ENCODE measurements around the gene ZNF681.
A peak's percentile ranks its signal among the peaks of the same experiment; 100 is the strongest.
"Not testable (repeated sequence)": the region's sequence is repeated elsewhere in the genome, so short reads cannot be mapped to it uniquely, and the experiment has no call there.

ZNF681 gene

DNA sequence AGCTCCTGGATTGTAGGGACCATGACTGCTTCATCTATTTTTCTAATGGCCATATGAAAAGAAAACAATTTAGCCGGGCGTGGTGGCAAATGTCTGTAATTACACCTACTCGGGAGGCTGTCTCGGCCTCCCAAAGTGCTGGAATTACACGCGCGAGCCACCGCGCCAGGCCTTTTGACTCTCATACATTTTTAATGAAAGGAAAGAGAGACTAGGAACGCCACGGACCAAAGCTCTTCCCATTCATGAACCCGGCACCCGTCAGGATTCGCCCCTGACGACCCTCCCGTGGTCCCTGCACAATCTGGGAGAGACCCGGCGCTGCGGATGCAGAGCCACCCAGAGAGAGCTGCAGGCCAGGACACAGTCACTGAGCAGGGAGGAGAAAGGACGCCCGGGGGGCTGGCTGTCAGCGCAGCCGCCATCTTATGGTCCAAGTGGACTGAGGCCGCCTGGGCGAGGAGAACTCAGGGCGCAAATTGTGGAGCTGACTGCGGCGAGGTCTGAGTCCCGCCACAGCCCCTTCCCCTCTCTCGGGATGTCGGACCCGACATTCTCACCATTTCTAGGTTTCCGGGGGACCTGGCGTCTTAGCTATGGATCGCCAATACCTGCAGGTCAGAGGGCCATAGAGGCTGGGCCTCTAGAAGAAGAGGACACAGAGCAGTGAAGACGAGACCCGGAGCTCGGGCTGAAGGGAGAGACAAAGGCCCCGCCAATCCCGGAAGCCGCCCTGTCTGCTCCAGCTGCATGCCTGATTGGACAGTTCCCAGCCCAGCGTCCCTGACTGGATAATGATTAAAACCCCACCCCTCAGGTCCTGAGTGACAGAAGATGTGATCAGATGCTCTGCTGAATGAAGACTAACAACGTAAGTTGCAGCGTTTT lies at the start of gene ZNF681:
TSS of gene ZNF681 (minus strand) at position 705 of the 888 bp plus-strand sequence. CDS start at position 563, 142 bp downstream.
- peak; percentile 81 for DNase-seq

DNA sequence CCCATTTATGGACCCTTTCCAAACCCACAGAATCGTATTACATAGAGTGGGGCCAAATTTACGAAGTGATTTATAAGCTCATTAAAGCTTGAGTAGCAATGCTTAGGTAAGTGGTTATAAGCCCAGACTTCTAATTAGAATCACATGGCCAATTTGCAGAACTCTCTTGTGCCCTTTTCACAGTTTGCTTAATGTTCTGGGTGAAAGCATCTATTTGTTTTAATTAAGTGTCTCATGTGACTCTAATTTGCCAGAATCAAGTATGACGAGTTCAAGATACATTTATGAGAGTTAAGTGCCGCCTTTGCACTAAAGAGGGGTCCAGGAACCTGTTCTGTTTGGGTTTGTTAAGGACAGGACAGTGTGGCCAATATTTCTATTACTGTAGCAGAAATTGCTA lies 46.0 kb upstream of the ZNF681 start:
- DNase-seq, result no peak

DNA sequence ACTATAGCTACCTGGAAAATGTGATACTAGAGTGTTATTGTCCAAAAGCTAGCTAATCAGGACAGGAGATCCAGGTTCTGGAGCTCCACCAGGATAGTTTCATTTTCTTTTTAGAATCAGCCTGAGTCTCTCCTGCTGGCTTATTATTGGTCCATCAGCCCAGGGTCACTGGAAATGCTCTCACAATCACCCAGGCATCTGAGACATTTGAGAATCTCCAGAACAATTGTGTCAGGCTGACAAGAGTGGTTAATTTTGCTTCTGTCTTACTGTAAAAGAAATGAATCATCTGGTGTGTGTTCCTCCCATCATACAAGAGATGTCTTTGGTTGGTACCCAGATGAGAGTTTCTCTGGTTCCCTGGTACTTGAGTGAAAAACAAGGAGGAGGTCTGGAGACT lies 43.6 kb upstream of the ZNF681 start:
- DNase-seq, result no peak

DNA sequence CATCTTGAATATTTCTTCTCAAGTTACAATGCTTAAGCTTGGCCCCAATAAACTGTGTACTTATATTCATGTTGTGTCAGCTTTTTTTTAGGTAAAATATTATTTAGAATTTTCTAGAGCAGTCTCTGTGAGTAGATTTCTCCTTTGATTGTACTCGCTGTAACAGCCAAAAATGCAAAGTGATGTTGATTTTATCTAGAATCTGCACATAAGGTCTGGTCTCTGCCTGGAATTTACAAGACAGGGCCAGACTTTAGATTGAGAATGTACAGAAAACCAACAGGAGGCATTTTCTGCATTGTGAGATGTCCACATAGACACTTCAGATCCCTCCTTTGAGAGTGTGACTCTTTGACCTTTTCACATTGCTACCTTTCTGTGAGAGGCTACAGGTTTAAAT lies 43.1 kb upstream of the ZNF681 start:
- no peak for DNase-seq

DNA sequence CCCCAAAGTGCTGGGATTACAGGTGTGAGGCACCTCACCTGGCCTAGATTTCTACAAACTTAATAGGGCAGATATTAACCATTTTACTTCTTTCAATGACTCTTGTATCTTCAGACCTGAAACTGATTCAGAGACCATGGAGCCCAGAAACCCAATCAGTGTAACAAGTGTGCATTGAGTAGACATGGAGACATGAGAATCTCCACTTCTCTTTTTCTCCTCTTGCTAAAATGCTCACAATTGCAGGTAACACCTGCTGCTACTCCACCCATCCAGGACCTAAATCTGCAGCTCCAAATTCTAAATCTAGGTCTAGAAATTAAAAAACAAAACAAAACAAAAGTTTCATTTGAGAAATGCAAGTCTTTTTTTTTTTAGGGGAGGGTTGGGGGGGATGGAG lies 42.2 kb upstream of the ZNF681 start:
- DNase-seq, result no peak

DNA sequence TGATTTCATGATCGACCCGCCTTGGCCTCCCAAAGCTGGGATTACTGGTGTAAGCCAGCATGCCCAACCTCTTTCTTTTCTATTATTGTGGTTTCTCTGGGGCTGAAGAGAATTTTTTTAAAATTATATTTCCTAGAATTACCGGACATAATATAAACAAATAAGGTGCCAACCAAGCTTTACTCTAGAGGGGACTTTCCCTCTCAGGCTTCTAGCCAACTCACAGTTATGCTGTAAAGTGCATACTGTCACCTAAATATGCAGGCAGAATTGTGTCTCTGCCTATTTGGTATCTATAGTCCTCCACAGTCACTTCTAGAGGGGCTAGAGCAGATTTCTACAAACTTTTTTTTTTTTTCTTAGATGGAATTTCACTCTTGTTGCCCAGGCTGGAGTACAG lies 41.6 kb upstream of the ZNF681 start:
- DNase-seq, result no peak

DNA sequence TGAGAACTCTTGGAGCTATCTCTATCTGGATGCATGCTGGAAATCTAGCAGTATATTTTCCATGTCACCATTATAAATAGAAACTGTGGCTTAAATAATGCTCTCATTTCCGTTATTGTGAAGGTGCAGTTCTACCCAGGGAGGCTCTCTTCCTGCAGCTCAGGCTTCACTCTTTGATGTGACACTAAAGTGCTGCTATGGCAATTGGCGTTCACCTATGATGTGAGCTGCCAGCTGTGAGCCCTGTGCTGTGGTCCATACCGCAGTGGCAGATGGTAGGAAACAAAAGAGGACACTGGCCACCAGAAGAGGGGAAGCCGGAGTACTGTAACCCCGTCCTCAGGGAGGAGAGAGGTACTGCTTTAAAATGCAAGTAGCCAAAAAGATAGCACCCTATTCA lies 40.6 kb upstream of the ZNF681 start:
- no peak for DNase-seq

DNA sequence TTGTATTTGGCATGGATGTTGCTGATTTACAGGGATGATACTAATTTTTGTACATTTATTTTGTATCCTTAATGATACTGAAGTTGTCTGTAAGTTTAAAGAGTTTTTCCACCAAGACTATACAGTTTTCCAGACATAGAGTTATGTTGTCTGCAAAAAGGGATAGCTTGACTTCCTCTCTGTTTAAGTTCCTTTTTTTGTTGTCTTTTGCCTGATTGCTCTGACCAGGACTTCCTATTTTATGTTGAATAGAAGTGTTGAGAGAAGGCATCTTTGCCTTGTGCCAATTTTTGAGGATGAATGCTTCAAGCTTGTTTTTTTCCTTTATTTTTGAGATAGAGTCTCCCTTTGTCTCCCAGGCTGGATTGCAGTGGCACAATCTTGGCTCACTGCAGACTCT lies 36.8 kb upstream of the ZNF681 start:
- DNase-seq, result no peak

DNA sequence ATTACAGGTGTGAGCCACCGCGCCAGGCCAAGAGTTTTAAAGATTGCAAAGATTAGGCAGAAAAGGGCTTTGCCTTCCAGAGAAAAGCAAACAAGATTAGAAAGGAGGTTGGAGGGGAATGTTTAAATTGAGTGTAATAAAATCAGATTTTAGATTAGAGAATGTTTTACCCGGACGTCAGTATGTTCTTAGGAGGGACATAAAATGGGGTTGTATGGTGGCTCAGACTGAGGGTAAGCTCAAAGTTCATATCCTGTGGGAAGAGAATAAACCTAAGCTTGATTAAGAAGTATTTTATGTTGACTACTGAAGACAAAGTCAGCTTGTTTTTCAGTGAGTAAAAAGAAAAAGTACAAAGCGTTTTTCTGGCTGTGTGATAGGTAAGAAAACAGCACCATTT lies 34.1 kb upstream of the ZNF681 start:
- DNase-seq, result no peak

DNA sequence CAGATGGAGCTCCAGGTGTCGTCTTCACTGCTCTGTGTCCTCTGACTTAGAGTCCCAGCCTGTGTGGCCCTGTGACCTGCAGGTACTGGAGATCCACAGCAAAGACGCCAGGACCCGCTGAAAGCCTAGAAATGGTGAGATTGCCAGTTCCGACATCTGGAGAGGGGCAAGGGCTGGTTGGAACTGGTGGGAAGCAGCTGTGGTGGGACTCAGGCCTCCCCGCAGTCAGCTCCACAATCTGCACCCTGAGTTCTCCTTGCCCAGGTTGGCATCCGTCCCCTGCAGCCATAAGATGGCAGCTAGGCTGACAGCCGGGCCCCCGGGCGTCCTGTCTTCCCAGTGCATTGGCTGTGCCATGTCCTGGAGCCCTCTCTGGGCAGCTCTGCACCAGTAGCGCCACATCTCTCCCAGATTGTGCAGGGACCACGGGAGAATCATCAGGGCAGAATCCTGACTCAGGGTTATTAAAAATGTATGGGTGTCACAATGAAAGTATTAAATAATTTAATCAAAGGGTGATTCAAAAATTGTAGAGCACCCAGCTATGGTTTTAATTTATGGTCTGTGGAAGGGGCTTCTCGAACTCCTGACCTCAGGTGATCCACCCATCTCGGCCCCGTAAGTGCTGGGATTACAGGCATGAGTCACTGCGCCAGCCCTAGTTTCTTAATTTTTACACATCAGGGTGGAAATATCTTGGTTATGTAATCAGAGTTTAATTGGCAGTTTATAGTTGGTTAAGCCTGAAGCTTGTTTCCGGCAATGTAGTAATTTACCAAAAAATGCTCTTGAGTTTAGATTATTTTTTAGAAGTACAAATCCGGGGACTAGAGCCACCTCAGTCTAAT lies 32.2 kb upstream of the ZNF681 start:
- no peak for DNase-seq

DNA sequence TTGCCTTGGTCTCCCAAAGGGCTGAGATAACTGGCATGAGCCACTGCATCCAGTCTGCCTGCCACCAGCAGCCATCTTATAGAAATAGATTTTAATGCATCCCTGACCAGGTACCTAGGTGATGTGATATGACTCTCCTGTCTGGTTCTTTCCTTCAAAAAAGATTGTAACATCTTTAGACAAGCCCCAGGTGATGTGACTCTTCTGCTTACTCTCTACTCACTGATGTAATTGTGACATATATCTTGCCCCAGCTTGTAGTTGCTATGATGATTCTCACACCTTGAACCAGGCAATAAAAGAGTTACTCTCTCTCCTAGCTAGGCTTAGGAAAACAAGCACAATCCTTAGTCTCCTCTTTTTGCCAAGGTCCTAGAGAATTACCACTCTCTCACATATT lies 30.6 kb upstream of the ZNF681 start:
- no peak for DNase-seq

DNA sequence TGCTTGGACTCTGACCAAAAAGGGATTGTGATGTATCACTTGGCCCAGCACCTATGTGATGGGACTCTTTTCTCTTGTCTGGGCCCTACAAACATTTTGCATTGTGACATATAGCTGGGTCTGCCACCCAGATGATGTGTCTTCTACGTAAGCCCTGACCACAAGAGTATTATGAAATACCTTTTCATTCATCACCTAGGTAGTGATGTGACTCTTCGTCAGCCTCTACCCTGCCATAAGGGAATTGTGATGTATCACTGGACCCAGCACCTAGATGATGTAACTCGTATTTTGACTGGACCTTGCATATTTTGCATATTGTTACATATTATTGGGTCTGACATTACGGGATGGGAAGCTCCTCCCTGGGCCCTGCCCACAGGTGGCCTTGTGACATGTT lies 29.7 kb upstream of the ZNF681 start:
- DNase-seq, result no peak

DNA sequence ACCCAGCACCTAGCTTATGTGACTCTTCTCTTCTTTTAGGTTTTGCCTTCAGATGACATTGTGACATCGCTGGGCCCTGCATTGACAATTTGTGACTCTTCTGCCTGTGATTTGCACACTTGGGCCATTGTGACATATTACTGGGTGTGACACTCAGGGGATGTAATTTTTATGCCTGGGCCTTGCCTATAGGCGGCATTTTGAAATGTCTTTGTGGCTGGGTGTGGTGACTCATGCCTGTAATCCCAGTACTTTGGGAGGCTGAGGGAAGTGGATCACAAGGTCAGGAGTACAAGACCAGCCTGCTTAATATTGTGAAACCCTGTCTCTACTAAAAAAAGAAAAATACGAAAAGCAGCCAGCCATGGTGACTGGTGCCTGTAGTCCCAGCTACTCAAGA lies 28.4 kb upstream of the ZNF681 start:
- no peak for DNase-seq

DNA sequence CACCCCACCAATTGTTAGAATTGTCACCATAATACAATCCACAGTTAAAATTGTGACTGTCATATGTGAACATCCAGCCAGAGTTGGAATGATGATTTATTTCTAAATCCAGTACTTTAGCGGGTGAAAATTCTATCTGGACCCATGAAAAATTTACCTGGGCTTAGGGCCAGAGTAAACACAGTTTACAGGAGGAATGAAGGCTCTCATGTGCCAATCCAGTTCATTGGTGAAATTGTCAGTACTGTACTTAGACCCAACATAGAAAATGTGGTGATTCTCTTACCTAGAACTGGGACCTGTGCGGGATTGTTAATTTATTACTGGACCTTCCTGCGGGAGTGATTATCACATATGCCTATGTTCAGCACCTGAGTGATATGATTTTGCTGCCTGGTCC lies 27.3 kb upstream of the ZNF681 start:
- DNase-seq, result no peak

DNA sequence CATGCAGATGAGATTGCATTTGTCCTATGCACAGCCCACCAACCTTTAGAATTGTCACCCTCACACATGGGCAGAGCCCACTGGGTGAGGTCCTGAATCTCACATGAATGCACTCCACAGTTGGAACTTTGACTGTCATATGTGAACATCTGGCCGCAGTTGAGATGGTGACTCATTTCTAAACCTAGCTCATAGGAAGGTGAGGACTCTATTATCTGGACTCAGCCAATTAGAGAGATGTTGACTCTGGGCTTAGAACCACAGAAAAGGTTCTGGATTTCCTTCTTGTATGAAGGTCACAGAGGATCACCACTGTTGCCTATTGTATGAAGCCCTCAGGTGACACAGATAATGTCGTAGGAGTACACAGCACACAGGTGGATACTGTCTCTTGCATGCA lies 25.6 kb upstream of the ZNF681 start:
- no peak for DNase-seq

DNA sequence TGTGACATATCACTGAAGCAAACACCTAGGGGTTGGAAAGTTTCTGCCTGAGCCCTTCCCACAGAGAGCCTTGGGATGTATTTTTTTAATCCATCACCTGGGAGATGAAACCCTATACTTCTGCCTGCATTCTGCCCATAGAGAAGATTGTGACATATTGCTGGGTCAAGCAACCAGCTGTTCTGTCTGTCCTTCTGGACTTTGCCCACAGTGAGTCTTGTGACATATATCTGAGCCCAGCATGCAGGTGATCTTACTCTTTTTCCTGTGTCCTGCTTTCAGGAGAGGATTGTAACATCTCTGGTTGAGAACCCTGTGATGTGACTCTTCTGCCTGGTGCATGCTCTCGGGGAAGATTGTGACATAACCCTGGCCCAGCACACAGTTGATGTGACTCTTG lies 24.9 kb upstream of the ZNF681 start:
- DNase-seq, result no peak

DNA sequence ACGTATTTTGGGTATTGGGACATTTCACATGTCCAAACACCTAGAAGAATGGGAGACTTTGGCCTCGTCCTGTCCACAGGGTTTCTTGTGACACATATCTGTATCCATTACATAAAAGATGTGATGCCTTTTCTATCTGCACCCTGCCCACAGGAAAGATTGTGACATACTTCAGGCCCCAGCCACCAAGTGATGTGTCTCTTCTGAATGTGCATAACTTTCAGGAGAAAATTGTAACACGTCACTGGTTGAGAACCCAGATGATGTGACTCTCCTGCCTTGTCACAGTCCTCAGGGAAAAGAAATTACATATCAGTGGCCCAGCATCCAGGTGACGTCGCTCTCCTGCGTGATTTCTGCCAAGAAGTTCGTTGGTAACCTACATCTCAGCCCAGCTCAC lies 21.0 kb upstream of the ZNF681 start:
- no peak for DNase-seq

DNA sequence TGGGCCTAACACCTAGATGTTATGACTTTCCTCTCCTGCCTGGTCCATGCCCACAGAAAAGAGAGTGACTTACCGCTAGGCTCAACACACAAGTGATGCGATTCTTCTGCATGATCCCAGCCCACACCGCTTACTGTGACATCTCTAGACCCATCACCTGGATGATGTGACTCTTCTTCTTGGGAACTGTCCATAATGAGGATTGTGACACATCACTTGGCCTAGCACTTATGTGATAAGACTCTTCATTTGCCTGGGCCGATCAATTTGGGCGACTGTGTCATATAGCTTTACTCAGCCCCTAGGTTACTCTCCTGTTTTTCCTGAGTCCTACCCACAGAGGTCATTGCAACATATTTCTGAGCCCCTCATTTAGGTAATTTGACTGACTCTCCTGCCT lies 19.9 kb upstream of the ZNF681 start:
- DNase-seq, result no peak

DNA sequence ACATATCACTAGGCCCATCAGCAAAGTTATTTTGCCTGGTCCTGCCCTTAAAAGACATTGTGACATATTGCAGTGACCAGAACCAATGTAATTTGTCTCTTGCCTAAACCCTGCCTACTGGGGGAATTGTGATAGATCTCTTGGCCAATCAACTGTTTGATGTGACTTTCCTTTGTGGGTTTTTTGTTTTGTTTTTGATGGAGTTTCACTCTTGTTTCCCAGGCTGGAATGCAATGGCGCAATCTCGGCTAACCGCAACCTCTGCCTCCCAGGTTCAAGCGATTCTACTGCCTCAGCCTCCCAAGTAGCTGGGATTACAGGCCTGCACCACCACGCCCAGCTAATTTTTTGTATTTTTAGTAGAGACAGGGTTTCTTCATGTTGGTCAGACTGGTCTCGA lies 19.3 kb upstream of the ZNF681 start:
- DNase-seq, result not testable (repeated sequence)

DNA sequence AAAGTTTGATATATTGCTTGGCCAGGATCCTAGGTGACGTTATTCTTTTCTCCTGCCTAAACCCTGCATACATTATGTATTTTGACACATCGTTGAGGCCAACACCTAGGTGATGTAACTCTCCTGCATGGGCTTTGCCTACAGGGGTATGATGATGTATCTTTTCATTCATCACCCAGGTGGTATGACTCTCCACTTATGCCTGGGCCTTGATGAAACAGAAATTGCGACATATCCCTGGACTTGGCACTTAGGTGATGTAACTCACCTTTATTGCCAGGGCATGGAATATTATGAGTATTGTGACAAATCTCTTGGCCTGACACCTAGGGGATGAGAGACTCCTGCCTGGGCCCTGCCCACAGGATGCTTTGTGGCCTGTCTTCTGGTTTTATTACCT lies 18.5 kb upstream of the ZNF681 start:
- DNase-seq, result no peak

DNA sequence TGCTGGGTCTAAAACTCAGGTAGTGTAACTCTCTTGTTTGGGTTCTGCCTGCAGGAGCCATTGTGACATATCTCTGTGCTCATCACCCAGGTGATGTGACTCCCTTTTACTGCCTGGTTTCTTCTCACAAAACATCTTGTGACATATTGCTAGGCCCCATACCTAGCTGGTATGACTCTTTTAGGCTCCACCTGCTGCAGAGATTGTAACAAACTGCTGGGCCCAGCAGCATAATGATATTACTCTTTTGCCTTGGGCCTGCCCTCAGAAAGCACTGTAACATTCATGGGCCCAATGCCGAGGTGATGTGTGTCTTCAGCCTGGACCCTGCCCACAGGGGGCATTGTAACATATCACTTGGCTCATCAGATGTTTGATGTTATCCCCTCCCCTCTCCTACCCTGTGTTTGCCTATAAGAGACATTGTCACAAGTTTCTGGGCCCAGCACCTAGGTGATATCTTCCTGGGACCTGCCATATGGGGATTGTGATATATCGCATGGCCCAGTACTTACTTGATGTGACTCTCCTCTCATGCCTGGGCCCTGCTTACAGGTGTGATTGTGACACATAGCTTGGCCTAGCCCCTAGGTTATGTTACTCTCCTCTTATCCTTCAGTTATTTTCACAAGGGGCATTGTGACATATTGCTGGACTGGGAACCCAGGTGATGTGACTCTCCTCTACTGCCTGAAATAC lies 18.0 kb upstream of the ZNF681 start:
- DNase-seq, result no peak

DNA sequence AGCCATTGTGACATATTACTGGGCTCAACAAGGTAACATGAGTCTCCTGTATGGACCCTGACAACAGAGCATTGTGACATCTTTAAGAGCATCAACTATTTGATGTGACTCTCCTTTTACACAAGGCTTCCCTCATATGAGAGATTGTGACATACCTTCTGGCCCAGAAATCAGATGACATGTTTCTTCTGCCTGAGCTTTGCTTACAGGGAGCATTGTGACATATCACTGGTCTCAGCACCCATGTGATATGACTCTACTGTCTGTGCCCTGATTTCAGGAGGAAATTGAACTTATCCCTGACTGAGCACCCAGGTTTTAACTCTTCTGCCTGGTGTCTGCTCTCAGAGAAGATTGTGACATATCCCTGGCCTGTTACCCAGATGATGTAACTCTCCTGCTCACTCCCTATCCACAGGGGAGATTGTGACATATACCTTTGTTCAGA lies 15.9 kb upstream of the ZNF681 start:
- DNase-seq, result no peak

DNA sequence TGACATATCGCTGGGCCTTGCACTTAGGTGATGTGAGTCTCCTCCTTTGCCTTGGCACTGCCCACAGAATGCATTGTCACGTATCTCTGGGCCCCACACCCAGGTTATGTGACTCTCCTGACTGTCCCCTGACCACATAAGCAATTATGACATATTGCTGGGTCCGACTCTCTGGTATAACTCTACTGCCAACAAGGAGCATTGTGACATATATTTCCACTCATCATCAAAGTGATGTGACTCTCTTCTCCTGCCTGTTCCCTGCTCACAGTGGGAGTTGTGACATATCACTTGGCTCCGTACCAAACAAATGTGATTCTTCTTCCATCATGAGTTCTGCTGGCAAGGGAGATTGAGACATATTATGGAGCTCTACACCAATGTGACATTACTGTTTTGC lies 15.4 kb upstream of the ZNF681 start:
- DNase-seq, result no peak

DNA sequence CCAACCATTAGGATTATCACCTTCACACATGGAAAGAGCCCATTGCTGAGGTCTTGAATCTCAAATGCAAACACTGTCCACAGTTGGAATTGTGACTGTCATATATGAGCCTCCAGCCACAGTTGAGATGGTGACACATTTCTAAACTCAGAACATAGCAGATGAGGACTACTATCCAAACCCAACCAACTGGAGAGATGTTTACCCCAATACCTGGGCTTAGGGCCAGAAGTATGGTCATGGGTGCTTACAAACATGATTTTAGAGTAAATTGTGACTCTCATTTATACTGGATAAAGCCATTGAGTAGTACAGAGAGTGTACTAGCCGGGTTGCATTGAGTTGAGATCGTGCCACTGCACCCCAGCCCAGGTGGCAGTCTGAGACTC lies 14.0 kb upstream of the ZNF681 start:
- DNase-seq, result no peak
